Caco-2 (cell line): ENCODE measurements around the gene SMURF2. TPM values are rescaled to one million over a fixed set of nuclear protein-coding genes. Genes with fewer than 3 reads are reported as not detected.

Source experiments
- BruUV-seq: library from RNA; stranded (reverse); fragments of 400-500 nt; replicated peaks from 2 replicates; lab custom pipeline; 2021; lab: Mats Ljungman, UMichigan
- CTCF ChIA-PET: fragments of 300-600 bp; sonication (Branson Sonifier 250); formaldehyde crosslinking; loops from one replicate; lab custom pipeline; 2022; ENCODE audit warnings: antibody characterized with exemption; lab: Charles Lee
- POLR2A ChIA-PET: fragments of 300-600 bp; sonication (Branson Sonifier 250); formaldehyde crosslinking; loops from one replicate; lab custom pipeline; 2022; ENCODE audit warnings: antibody characterized with exemption; lab: Charles Lee
- DNase-seq, 2 experiments: peaks; one replicate each; pipeline versions ENCODE4 v3.0.0 to v3.0.0-alpha.2; 2020 to 2022
- H3K27me3 ChIP-seq: replicated peaks from 2 replicates; pipeline ENCODE4 v1.6.0; 2011; ENCODE audit warnings: low read length; ENCODE audit not compliant: control insufficient read depth, insufficient read depth
- H3K36me3 ChIP-seq: 2 replicates; pipeline ENCODE4 v1.5.1; 2011; ENCODE audit warnings: low read length; ENCODE audit not compliant: control insufficient read depth, insufficient read depth
- H3K4me1 ChIP-seq: fragments of 250-450 bp; sonication (Bioruptor Pico); 2 replicates; pipeline ENCODE4 v1.5.1; 2020; ENCODE audit warnings: mild to moderate bottlenecking
- H3K4me3 ChIP-seq: 2 replicates; pipeline ENCODE4 v1.5.1; 2011; ENCODE audit warnings: low read depth, mild to moderate bottlenecking, control low read depth, low read length
- H3K9me3 ChIP-seq: fragments of 250-450 bp; sonication (Bioruptor Pico); 2 replicates; pipeline ENCODE4 v1.5.1; 2020; ENCODE audit warnings: mild to moderate bottlenecking, moderate library complexity
- H3K27ac Mint-ChIP-seq: one replicate; pipeline ENCODE4 v1.8.0; 2022; ENCODE audit warnings: mixed read lengths; ENCODE audit not compliant: unreplicated experiment
- H3K27me3 Mint-ChIP-seq: one replicate; pipeline ENCODE4 v1.8.0; 2022; ENCODE audit warnings: mixed read lengths; ENCODE audit not compliant: insufficient read depth, unreplicated experiment
- H3K36me3 Mint-ChIP-seq: one replicate; pipeline ENCODE4 v1.8.0; 2022; ENCODE audit warnings: mild to moderate bottlenecking, mixed read lengths; ENCODE audit not compliant: insufficient read depth, unreplicated experiment
- H3K4me1 Mint-ChIP-seq: one replicate; pipeline ENCODE4 v1.8.0; 2022; ENCODE audit warnings: low read depth, mixed read lengths; ENCODE audit not compliant: unreplicated experiment
- H3K4me3 Mint-ChIP-seq: one replicate; pipeline ENCODE4 v1.8.0; 2022; ENCODE audit warnings: mild to moderate bottlenecking, moderate library complexity, mixed read lengths; ENCODE audit not compliant: unreplicated experiment
- H3K9me3 Mint-ChIP-seq: one replicate; pipeline ENCODE4 v1.8.0; 2022; ENCODE audit warnings: mixed read lengths; ENCODE audit not compliant: unreplicated experiment
- CTCF ChIP-seq, 2 experiments: fragments of 200-600 bp in 1 of 2; IDR thresholded peaks; 1 replicate in 1 of 2; 2 replicates in 1 of 2; pipeline versions ENCODE4 v1.5.1 to v1.8.0; 2011 to 2022; ENCODE audit warnings: antibody characterized with exemption in 1 of 2, control low read depth in 1 of 2, inconsistent platforms in 1 of 2, low read depth in 1 of 2, low read length in 1 of 2, mild to moderate bottlenecking in 1 of 2, moderate library complexity in 1 of 2; ENCODE audit not compliant: insufficient read depth in 1 of 2, severe bottlenecking in 1 of 2, unreplicated experiment in 1 of 2
- intact Hi-C: fragments of 100-400 bp; cut with micrococcal nuclease; formaldehyde crosslinking; loops from one replicate; pipeline ENCODE4 v1.10.0; 2022; ENCODE audit not compliant: unreplicated experiment
- total RNA-seq: library from RNA; stranded (reverse); gene quantifications from 2 replicates; pipeline ENCODE4 v1.2.3, GENCODE V29; 2022

The SMURF2 gene
- total RNA-seq, 1 experiment from 2014 or later: 26.9 TPM

- H3K4me3 Mint-ChIP-seq: no peak overlapping the region
- no peak overlapping the region for H3K27ac Mint-ChIP-seq
- H3K36me3 ChIP-seq: peaks cover 2% of the 10 kb centered on the region
- no peak for TF ChIP-seq CTCF (IDR thresholded peaks at IDR 0.05; ENCODE audit: insufficient read depth in 1 of 2, low read depth in 1 of 2, low read length in 1 of 2, severe bottlenecking in 1 of 2, unreplicated experiment in 1 of 2)
- POLR2A ChIA-PET: no interaction called here
- no peaks in the 10 kb centered on the region for H3K9me3 Mint-ChIP-seq
- no TSS peak for BruUV-seq
- no peak for DNase-seq
- H3K4me3 ChIP-seq: no peak overlapping the region
- intact Hi-C loops: no loop called here
- H3K27me3 ChIP-seq: no peaks in the 10 kb centered on the region
- H3K4me1 Mint-ChIP-seq: no peaks in the 10 kb centered on the region
- CTCF ChIA-PET: no interaction called here
- H3K36me3 Mint-ChIP-seq: peaks cover 94% of the 10 kb centered on the region
- H3K4me1 ChIP-seq: no peaks in the 10 kb centered on the region
- H3K27me3 Mint-ChIP-seq: no peaks in the 10 kb centered on the region
- H3K9me3 ChIP-seq: no peaks in the 10 kb centered on the region
These were observed 130.1 kb downstream of the SMURF2 start for GRCh38 chr17:64531955-64532371.

- DNase-seq: no peak
- CTCF ChIA-PET: interaction anchor here (0.6 kb wide), 2 partner anchors 17 to 34 kb away, joined by 3 to 13 read pairs; no protein-coding TSS in a partner anchor
- Histone ChIP-seq H3K4me1 (no peaks in the 10 kb centered on the region), H3K36me3 (peaks cover 1% of the 10 kb centered on the region; the same call in 1 of the 2 replicates), H3K9me3 (no peaks in the 10 kb centered on the region), H3K4me3 (no peak overlapping the region), H3K27me3 (no peaks in the 10 kb centered on the region)
- Mint-ChIP-seq H3K9me3 (no peaks in the 10 kb centered on the region), H3K4me3 (no peak overlapping the region), H3K27ac (no peak overlapping the region), H3K4me1 (no peaks in the 10 kb centered on the region), H3K36me3 (peaks cover 87% of the 10 kb centered on the region), H3K27me3 (no peaks in the 10 kb centered on the region)
- TF ChIP-seq CTCF (IDR thresholded peaks at IDR 0.05; ENCODE audit: insufficient read depth in 1 of 2, low read depth in 1 of 2, low read length in 1 of 2, severe bottlenecking in 1 of 2, unreplicated experiment in 1 of 2): no peak
- POLR2A ChIA-PET: no interaction called here
- intact Hi-C loops: no loop called here
- no TSS peak for BruUV-seq
These were observed 132.9 kb downstream of the SMURF2 start for GRCh38 chr17:64529221-64529620.

GRCh38 chr17:64527914-64528313 lies 134.2 kb downstream of the SMURF2 start:
- no TSS peak for BruUV-seq
- no peaks in the 10 kb centered on the region for H3K27me3 ChIP-seq
- H3K36me3 Mint-ChIP-seq: peaks cover 78% of the 10 kb centered on the region
- DNase-seq: no peak
- H3K27ac Mint-ChIP-seq: no peak overlapping the region
- H3K4me1 Mint-ChIP-seq: no peaks in the 10 kb centered on the region
- H3K4me3 ChIP-seq: no peak overlapping the region
- H3K4me3 Mint-ChIP-seq: no peak overlapping the region
- no peak for TF ChIP-seq CTCF (IDR thresholded peaks at IDR 0.05; ENCODE audit: insufficient read depth in 1 of 2, low read depth in 1 of 2, low read length in 1 of 2, severe bottlenecking in 1 of 2, unreplicated experiment in 1 of 2)
- no peaks in the 10 kb centered on the region for H3K9me3 ChIP-seq
- CTCF ChIA-PET: no interaction called here
- no peaks in the 10 kb centered on the region for H3K9me3 Mint-ChIP-seq
- POLR2A ChIA-PET: interaction anchor here (0.6 kb wide), 1 partner anchor 21 kb away, joined by 3 read pairs; the partner anchor contains the start of gene CEP95
- intact Hi-C loops: no loop called here
- H3K27me3 Mint-ChIP-seq: no peaks in the 10 kb centered on the region
- H3K4me1 ChIP-seq: no peaks in the 10 kb centered on the region
- H3K36me3 ChIP-seq: peaks cover 1% of the 10 kb centered on the region; the same call in 1 of the 2 replicates
